Measurements from ENCODE around the gene DTNB.
"Not testable (repeated sequence)": the region's sequence is repeated elsewhere in the genome, so short reads cannot be mapped to it uniquely, and the experiment has no call there.

The DTNB gene

DNA sequence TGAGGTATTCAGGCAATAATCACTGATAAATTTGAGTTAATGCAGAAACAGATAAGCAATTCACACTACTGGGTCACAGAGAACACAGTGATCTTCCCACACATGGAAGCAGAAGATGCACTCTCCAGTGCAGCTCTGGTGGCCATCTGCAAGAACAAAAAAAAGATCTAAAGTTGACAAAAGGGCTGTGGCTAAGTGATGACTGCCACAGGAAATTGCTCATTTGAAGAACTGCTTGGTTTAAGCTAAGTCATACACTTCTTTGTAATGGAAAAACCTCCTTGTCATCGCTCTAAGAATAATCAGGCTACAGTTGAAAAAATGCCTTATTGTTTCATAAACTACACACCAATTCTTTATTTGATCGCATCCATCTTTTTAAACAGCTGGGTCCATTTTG lies 115.1 kb downstream of the DTNB start:
- Histone ChIP-seq H3K9ac (ENCODE audit: low read length in 5 of 5) (no peak overlapping the region), H3K27ac (ENCODE audit: low read depth, low read length) (no peak overlapping the region), H3K4me1 (ENCODE audit: control insufficient read depth in 5 of 5, insufficient read depth in 5 of 5, low read length in 5 of 5) (peaks cover 0 to 15% (median 0%) of the 10 kb centered on the region in 5 donors), H3K4me3 (ENCODE audit: low read depth in 1 of 5, low read length in 5 of 5) (no peak overlapping the region), H3K9me3 (ENCODE audit: control insufficient read depth in 5 of 5, low read length in 5 of 5) (no peaks in the 10 kb centered on the region), H3K36me3 (ENCODE audit: control insufficient read depth in 5 of 5, insufficient read depth in 5 of 5, low read length in 5 of 5) (no peaks in the 10 kb centered on the region), H3K27me3 (ENCODE audit: control insufficient read depth in 5 of 5, insufficient read depth in 4 of 5, low read length in 5 of 5) (no peaks in the 10 kb centered on the region)

DNA sequence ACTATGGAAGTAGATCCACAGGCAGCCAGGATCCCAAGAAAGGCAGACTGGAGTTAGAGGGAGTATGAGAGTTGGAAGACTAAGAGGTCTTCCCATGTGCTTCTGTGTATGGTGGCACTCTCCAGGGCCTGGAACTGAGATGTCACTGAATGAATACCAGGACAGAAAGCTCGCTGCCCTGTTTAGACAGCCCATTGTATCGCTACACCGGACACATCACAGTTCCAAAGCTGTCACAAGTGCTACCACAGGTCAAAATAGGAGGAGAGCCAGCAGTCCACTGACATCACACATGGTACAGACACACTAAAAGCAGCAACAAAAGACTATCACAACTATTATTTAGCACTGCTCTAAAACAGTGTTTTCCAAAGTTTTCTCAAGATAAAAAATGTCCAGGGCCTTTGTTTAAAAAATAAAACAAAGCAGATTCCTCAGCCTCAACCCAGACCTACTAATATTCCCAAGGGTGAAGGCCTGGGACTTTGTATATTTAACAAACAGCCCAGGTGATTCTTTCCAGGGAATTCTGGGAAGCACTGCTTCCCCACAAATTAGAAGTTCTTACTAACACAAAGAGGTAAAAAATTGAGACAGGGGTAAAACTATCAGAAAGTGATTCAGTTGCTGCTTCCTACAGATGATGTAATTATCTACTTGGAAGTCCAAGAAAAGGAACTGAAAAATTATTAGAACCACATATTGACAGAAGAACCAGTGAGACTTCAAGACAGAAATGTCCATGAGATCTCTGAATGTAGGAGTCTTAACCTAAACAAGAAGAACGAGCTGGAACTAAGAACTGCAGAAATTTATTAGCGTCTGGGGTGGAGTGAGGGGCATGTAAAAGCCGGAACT lies 116.0 kb downstream of the DTNB start:
- Histone ChIP-seq H3K36me3 (ENCODE audit: control insufficient read depth in 5 of 5, insufficient read depth in 5 of 5, low read length in 5 of 5) (no peaks in the 10 kb centered on the region), H3K9ac (ENCODE audit: low read length in 5 of 5) (no peak overlapping the region), H3K9me3 (ENCODE audit: control insufficient read depth in 5 of 5, low read length in 5 of 5) (no peaks in the 10 kb centered on the region), H3K27ac (ENCODE audit: low read depth, low read length) (no peak overlapping the region), H3K4me3 (ENCODE audit: low read depth in 1 of 5, low read length in 5 of 5) (no peak overlapping the region), H3K4me1 (ENCODE audit: control insufficient read depth in 5 of 5, insufficient read depth in 5 of 5, low read length in 5 of 5) (peaks cover 0 to 15% (median 0%) of the 10 kb centered on the region in 5 donors), H3K27me3 (ENCODE audit: control insufficient read depth in 5 of 5, insufficient read depth in 4 of 5, low read length in 5 of 5) (no peaks in the 10 kb centered on the region)

DNA sequence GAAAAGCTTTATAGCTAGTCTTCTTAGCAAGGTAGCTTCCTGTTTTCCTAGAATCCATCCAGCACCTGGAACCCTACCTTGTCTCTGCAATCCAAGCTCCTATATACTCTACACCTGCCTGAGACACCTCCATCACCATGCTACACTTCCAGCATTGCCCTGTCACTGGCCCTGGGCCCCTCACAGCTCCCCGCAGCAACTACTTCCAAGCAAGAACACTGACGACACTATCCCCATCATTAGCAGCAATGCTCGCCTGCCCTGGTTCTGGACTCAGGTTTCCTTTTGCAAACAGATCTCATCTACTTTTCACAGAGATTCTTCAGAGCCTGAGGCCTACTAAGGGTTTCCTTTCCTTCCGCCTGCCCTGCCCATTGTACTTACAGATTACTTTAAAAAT lies 121.1 kb downstream of the DTNB start:
- no peaks in the 10 kb centered on the region for H3K36me3 ChIP-seq (ENCODE audit: control insufficient read depth in 5 of 5, insufficient read depth in 5 of 5, low read length in 5 of 5)
- H3K9ac ChIP-seq (ENCODE audit: low read length in 5 of 5), result no peak overlapping the region
- no peak overlapping the region for H3K4me3 ChIP-seq (ENCODE audit: low read depth in 1 of 5, low read length in 5 of 5)
- H3K27me3 ChIP-seq (ENCODE audit: control insufficient read depth in 5 of 5, insufficient read depth in 4 of 5, low read length in 5 of 5), result no peaks in the 10 kb centered on the region
- H3K4me1 ChIP-seq (ENCODE audit: control insufficient read depth in 5 of 5, insufficient read depth in 5 of 5, low read length in 5 of 5), result peaks cover 0 to 17% (median 3%) of the 10 kb centered on the region in 5 donors
- no peaks in the 10 kb centered on the region for H3K9me3 ChIP-seq (ENCODE audit: control insufficient read depth in 5 of 5, low read length in 5 of 5)
- no peak overlapping the region for H3K27ac ChIP-seq (ENCODE audit: low read depth, low read length)

DNA sequence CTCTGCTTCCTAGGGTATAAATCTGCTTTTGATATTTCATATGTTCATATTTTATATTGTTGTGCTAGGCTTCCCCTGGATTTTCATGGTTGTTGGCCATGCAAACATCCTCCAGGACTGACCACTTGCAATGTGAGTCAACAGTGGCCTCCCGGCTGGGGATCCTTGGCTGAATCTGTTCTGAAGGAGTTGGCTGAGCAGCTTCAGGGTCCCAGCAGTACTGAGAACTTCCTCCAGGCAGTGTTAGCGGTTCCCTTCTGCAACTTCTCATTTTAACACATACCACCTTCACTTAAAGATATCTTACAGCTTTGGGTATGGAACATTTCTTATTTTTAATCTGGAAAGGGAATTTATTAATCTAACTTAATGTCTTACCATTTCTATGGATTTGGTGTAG lies 122.1 kb downstream of the DTNB start:
- Histone ChIP-seq H3K9me3 (ENCODE audit: control insufficient read depth in 5 of 5, low read length in 5 of 5) (no peaks in the 10 kb centered on the region), H3K4me1 (ENCODE audit: control insufficient read depth in 5 of 5, insufficient read depth in 5 of 5, low read length in 5 of 5) (peaks cover 0 to 13% (median 3%) of the 10 kb centered on the region in 5 donors), H3K27ac (ENCODE audit: low read depth, low read length) (no peak overlapping the region), H3K27me3 (ENCODE audit: control insufficient read depth in 5 of 5, insufficient read depth in 4 of 5, low read length in 5 of 5) (no peaks in the 10 kb centered on the region), H3K36me3 (ENCODE audit: control insufficient read depth in 5 of 5, insufficient read depth in 5 of 5, low read length in 5 of 5) (no peaks in the 10 kb centered on the region), H3K4me3 (ENCODE audit: low read depth in 1 of 5, low read length in 5 of 5) (no peak overlapping the region), H3K9ac (ENCODE audit: low read length in 5 of 5) (no peak overlapping the region)

DNA sequence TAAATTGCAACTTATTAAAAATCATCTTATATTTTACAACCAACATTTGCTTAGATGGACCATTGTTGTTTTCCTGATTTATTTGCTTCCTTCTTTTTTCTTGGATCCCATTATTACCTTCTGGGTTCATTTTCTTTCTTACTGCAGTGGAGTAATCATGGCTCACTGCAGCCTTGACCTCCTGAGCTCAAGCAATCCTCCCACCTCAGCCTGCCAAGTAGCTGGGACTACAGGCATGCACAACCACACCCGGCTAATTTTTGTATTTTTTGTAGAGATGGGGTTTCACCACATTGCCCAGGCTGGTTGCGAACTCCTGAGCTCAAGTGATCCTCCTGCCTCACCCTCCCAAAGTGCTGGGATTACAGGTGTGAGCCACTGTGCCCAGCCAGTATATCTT lies 123.8 kb downstream of the DTNB start:
- not testable (repeated sequence) for H3K27me3 ChIP-seq (ENCODE audit: control insufficient read depth in 5 of 5, insufficient read depth in 4 of 5, low read length in 5 of 5); H3K4me3 ChIP-seq (ENCODE audit: low read depth in 1 of 5, low read length in 5 of 5)

DNA sequence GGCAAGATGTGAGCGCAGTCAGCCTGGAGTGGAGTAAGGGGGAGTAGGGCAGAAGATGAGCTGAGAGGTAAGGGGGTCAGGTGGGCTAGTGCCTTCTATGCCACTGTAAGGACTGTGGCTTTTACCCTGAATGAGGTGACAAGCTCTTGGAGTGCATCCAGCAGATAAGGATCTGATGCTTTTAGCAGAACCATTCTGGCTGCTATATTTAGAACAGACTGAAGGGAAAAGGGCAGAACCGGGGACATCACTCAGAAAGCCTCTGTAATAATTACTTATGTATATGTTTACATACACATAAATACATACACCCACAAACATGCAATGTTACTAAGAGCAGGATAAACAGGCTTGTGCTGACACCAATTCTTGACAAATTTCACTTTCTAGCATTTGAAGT lies 124.8 kb downstream of the DTNB start:
- Histone ChIP-seq H3K9me3 (ENCODE audit: control insufficient read depth in 5 of 5, low read length in 5 of 5) (no peaks in the 10 kb centered on the region), H3K36me3 (ENCODE audit: control insufficient read depth in 5 of 5, insufficient read depth in 5 of 5, low read length in 5 of 5) (no peaks in the 10 kb centered on the region), H3K27me3 (ENCODE audit: control insufficient read depth in 5 of 5, insufficient read depth in 4 of 5, low read length in 5 of 5) (no peaks in the 10 kb centered on the region), H3K4me1 (ENCODE audit: control insufficient read depth in 5 of 5, insufficient read depth in 5 of 5, low read length in 5 of 5) (peaks cover 0 to 13% (median 3%) of the 10 kb centered on the region in 5 donors), H3K27ac (ENCODE audit: low read depth, low read length) (no peak overlapping the region), H3K4me3 (ENCODE audit: low read depth in 1 of 5, low read length in 5 of 5) (no peak overlapping the region), H3K9ac (ENCODE audit: low read length in 5 of 5) (no peak overlapping the region)

More for the DNA sequence above, 123.8 kb downstream of the DTNB start:
- H3K9me3 ChIP-seq (ENCODE audit: control insufficient read depth in 5 of 5, low read length in 5 of 5); H3K9ac ChIP-seq (ENCODE audit: low read length in 5 of 5); H3K36me3 ChIP-seq (ENCODE audit: control insufficient read depth in 5 of 5, insufficient read depth in 5 of 5, low read length in 5 of 5); H3K27ac ChIP-seq (ENCODE audit: low read depth, low read length): not testable (repeated sequence)
- peaks cover 0 to 13% (median 3%) of the 10 kb centered on the region in 5 donors for H3K4me1 ChIP-seq (ENCODE audit: control insufficient read depth in 5 of 5, insufficient read depth in 5 of 5, low read length in 5 of 5)

DNA sequence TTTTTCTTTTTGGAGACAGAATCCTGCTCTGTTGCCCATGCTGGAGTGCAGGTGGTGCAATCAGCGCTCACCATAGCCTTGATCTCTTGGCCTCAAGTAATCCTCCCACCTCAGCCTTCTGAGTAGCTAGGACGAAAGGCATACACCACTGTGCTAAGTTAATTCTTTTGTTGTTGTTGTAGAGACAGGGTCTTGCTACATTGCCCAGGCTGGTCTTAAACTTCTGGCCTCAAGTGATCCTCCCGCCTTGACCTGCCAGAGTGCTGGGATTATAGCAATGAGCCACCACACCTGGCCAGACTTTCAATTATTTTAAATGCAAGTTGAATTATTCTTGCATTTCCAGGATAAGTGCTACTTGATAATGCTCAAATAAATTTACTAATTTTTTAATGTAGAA lies 126.5 kb downstream of the DTNB start:
- peaks cover 0 to 13% (median 3%) of the 10 kb centered on the region in 5 donors for H3K4me1 ChIP-seq (ENCODE audit: control insufficient read depth in 5 of 5, insufficient read depth in 5 of 5, low read length in 5 of 5)
- no peak overlapping the region for H3K9ac ChIP-seq (ENCODE audit: low read length in 5 of 5)
- H3K27ac ChIP-seq (ENCODE audit: low read depth, low read length), result no peak overlapping the region
- H3K27me3 ChIP-seq (ENCODE audit: control insufficient read depth in 5 of 5, insufficient read depth in 4 of 5, low read length in 5 of 5), result no peaks in the 10 kb centered on the region
- H3K9me3 ChIP-seq (ENCODE audit: control insufficient read depth in 5 of 5, low read length in 5 of 5), result no peaks in the 10 kb centered on the region
- H3K36me3 ChIP-seq (ENCODE audit: control insufficient read depth in 5 of 5, insufficient read depth in 5 of 5, low read length in 5 of 5), result no peaks in the 10 kb centered on the region
- no peak overlapping the region for H3K4me3 ChIP-seq (ENCODE audit: low read depth in 1 of 5, low read length in 5 of 5)

DNA sequence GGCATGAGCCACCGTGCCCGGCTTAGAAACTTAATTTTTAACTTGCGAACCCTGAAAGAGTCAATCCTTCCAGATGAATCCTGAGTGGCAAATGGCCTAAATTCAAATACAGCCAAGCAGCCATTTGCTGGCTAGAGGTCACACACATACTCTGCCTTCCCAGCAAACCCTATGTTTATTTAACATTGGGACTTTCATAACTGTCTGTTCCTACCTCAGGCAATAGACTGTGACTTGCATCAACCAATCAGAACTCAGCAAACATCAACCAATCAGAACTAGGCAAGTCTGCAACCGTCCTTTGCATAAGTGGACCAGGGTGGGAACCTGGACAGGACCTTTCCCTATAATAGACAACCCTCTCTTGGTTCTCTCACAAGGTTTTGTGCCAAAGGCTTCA lies 127.5 kb downstream of the DTNB start:
- Histone ChIP-seq H3K27ac (ENCODE audit: low read depth, low read length) (no peak overlapping the region), H3K9ac (ENCODE audit: low read length in 5 of 5) (no peak overlapping the region), H3K27me3 (ENCODE audit: control insufficient read depth in 5 of 5, insufficient read depth in 4 of 5, low read length in 5 of 5) (no peaks in the 10 kb centered on the region), H3K9me3 (ENCODE audit: control insufficient read depth in 5 of 5, low read length in 5 of 5) (no peaks in the 10 kb centered on the region), H3K4me1 (ENCODE audit: control insufficient read depth in 5 of 5, insufficient read depth in 5 of 5, low read length in 5 of 5) (peaks cover 0 to 13% (median 3%) of the 10 kb centered on the region in 5 donors), H3K36me3 (ENCODE audit: control insufficient read depth in 5 of 5, insufficient read depth in 5 of 5, low read length in 5 of 5) (no peaks in the 10 kb centered on the region), H3K4me3 (ENCODE audit: low read depth in 1 of 5, low read length in 5 of 5) (no peak overlapping the region)

DNA sequence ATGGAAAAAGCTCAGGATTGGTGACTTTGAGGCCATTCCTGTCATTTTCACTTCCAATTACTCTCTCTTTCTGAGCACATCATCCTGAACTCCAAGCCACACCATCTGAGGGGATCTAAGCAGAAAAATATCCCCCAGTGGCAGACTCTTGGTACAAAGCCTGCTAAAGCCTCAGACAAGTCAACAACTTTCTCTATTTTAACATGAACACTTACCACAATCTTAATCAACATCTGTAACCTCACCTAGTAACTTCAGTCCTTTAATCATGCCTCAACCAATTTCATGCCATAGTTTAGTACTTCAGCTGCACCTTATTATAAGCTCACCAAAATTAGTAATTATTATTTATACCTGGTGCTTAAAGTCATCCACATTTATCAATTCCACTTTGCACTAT lies 128.9 kb downstream of the DTNB start:
- peaks cover 0 to 11% (median 3%) of the 10 kb centered on the region in 5 donors for H3K4me1 ChIP-seq (ENCODE audit: control insufficient read depth in 5 of 5, insufficient read depth in 5 of 5, low read length in 5 of 5)
- H3K27me3 ChIP-seq (ENCODE audit: control insufficient read depth in 5 of 5, insufficient read depth in 4 of 5, low read length in 5 of 5), result no peaks in the 10 kb centered on the region
- no peaks in the 10 kb centered on the region for H3K9me3 ChIP-seq (ENCODE audit: control insufficient read depth in 5 of 5, low read length in 5 of 5)
- no peak overlapping the region for H3K9ac ChIP-seq (ENCODE audit: low read length in 5 of 5)
- no peaks in the 10 kb centered on the region for H3K36me3 ChIP-seq (ENCODE audit: control insufficient read depth in 5 of 5, insufficient read depth in 5 of 5, low read length in 5 of 5)
- no peak overlapping the region for H3K27ac ChIP-seq (ENCODE audit: low read depth, low read length)
- H3K4me3 ChIP-seq (ENCODE audit: low read depth in 1 of 5, low read length in 5 of 5), result no peak overlapping the region

DNA sequence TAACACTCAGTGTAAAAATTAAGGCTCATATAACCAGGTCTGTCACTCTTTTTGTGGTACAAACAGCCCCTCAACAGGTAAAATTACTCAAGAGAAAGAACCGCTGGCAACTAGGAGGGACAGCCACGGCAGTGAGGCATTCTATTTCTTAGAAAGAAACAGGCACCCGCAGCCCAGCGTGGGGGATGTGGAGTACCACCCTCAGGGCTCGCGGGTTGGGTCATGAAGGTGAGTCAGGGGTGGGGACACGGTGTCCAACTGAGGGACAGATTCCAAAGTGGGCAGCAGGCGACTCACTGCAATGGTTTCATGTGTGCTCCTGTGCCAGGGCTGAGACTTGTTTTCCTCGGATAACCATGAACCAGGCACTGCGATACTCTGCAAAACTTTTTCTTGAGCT lies 129.4 kb downstream of the DTNB start:
- Histone ChIP-seq H3K4me3 (ENCODE audit: low read depth in 1 of 5, low read length in 5 of 5) (no peak overlapping the region), H3K4me1 (ENCODE audit: control insufficient read depth in 5 of 5, insufficient read depth in 5 of 5, low read length in 5 of 5) (peaks cover 0 to 8% (median 3%) of the 10 kb centered on the region in 5 donors), H3K27ac (ENCODE audit: low read depth, low read length) (no peak overlapping the region), H3K9me3 (ENCODE audit: control insufficient read depth in 5 of 5, low read length in 5 of 5) (no peaks in the 10 kb centered on the region), H3K36me3 (ENCODE audit: control insufficient read depth in 5 of 5, insufficient read depth in 5 of 5, low read length in 5 of 5) (no peaks in the 10 kb centered on the region), H3K9ac (ENCODE audit: low read length in 5 of 5) (no peak overlapping the region), H3K27me3 (ENCODE audit: control insufficient read depth in 5 of 5, insufficient read depth in 4 of 5, low read length in 5 of 5) (no peaks in the 10 kb centered on the region)

Measured in subcutaneous abdominal adipose tissue (tissue), 5 donors.